Fibroblast of mammary gland (primary cell): ENCODE data around the gene PHF1.

Source experiments
- DNase-seq: peaks from one replicate; pipeline ENCODE4 v3.0.0-alpha.2; 2010; ENCODE audit warnings: low read depth
- H3K4me3 ChIP-seq: 2 replicates; pipeline ENCODE4 v1.5.1; 2011; ENCODE audit warnings: low read depth, mild to moderate bottlenecking, low read length, moderate library complexity; ENCODE audit not compliant: control insufficient read depth
- TF ChIP-seq, protein P1 (sequence below): conservative IDR thresholded peaks from 2 replicates; pipeline ENCODE4 v1.5.1; 2011; ENCODE audit warnings: low read depth, low read length, inconsistent platforms; ENCODE audit not compliant: control insufficient read depth, insufficient read depth

Gene PHF1

DNA sequence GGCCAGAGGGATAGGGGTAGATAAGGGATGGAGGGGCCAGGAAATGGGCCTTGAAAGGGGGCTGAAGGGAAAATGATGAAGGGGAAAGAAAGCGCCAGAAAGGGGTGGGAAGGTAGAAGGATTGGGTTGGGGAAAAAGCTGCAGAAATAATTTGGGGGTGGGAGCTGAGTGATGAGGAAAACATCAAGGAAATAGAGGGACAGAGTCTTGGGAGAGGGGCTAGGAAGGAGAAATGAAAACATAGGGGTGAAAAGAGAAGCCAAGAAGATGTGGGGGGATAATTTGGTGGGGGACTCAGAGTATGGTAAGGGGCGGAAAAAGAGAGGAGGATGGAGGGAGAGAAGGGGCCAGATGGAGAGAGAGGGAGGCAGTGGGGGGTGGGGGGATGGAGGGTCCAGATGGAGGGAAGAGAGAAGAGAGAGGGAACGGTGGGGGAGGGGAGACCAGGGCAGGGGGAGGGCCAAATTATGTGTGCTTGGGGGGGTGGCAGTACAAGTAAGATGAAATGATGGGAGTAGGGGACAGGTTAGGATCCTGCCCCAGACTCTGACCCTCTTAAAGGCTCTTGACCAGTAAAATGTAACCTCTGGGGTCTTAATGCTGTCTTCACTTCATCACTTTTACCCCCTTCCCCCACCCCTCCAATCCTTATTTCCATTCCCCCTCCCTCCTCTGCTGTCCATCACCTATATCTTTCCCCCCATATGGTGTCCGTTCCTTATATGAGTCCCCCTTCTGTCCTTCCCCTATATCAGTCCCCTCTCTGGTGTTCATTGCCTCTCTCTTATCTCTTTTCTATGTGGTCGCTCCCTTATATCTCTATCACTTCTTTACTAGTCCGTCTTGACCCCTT lies 9.9 kb downstream of the PHF1 start:
- TF ChIP-seq, protein P1, sequence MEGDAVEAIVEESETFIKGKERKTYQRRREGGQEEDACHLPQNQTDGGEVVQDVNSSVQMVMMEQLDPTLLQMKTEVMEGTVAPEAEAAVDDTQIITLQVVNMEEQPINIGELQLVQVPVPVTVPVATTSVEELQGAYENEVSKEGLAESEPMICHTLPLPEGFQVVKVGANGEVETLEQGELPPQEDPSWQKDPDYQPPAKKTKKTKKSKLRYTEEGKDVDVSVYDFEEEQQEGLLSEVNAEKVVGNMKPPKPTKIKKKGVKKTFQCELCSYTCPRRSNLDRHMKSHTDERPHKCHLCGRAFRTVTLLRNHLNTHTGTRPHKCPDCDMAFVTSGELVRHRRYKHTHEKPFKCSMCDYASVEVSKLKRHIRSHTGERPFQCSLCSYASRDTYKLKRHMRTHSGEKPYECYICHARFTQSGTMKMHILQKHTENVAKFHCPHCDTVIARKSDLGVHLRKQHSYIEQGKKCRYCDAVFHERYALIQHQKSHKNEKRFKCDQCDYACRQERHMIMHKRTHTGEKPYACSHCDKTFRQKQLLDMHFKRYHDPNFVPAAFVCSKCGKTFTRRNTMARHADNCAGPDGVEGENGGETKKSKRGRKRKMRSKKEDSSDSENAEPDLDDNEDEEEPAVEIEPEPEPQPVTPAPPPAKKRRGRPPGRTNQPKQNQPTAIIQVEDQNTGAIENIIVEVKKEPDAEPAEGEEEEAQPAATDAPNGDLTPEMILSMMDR: no peak
- DNase-seq: no peak
- peak overlapping the region; percentile 47 for H3K4me3 ChIP-seq

DNA sequence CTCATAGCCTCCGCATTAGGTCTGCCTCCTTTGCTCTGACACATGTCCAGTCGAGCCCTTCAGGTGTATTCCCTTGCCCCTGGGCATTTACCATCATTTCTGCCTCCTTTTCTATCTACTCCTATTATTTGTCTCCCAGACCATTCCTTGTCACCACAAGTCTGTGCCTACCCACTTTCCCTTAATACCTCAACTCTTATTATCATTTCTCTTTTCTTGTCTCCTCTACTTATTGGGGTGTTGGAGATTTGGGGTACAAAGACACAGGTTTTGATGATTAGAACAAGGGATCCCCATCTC lies 10.5 kb downstream of the PHF1 start:
- no peak for DNase-seq
- H3K4me3 ChIP-seq: no peak overlapping the region
- TF ChIP-seq, protein P1: no peak

DNA sequence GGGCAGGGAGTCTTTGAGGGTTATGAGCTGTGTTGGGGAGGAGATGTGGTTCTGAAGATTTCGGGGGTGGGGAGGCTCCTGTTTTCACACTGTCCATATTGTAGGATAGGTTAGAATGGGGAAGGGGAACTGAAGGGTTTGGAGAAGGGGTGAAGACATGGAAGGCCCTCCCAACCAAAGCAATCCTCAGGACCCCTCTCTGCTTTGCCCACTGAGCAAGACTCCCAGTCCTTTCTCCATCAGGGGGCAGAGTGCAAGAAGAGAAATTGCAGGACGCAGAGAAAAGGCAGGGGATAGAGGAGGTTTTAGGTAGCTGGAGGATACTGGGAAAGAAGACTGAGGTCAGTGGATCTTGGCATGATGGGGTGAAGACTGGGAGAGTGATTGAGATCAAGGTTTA lies 13.0 kb downstream of the PHF1 start:
- TF ChIP-seq, protein P1: no peak
- no peak overlapping the region for H3K4me3 ChIP-seq
- DNase-seq: no peak

DNA sequence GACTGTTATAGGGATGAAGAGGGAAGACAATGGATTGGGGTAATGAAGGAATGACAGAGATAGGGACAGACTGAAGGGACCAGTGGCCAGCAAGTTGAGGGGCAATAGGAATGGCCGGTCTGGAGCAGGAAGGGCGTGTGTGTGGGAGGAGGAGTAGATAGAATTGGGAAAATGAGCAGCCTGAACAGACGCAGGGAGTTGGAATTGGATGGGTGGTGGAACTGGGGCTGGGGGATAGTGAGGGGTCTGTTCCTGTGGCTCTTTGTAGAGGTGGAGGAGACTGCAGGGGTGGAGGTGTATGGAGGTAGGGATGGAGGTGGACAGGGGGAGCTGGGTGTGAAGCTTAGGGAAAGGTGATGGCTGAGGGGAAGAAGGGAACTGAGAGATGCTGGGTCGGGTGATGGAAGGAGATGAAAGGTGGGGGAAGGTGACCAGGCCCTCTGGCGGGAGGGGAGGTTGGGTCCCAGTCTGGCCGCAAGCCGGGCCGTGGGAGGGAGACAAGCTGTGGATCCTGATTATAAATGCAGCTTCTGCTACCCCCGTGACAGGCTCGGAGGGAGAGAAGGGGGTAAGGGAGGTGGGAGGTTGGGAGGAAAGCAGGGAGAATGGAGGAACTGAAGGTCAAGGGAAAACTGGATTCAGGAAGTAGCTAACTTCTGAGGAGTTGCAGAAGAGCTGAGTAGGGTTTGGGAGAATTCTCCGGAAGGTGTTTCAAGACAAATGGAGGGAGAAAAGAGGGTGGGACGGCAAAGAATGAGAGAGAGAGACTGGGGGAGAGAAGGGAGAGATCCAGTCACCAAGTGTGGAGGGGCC lies 14.2 kb downstream of the PHF1 start:
- TF ChIP-seq, protein P1: no peak
- DNase-seq: no peak
- peak overlapping the region; percentile 68 for H3K4me3 ChIP-seq

DNA sequence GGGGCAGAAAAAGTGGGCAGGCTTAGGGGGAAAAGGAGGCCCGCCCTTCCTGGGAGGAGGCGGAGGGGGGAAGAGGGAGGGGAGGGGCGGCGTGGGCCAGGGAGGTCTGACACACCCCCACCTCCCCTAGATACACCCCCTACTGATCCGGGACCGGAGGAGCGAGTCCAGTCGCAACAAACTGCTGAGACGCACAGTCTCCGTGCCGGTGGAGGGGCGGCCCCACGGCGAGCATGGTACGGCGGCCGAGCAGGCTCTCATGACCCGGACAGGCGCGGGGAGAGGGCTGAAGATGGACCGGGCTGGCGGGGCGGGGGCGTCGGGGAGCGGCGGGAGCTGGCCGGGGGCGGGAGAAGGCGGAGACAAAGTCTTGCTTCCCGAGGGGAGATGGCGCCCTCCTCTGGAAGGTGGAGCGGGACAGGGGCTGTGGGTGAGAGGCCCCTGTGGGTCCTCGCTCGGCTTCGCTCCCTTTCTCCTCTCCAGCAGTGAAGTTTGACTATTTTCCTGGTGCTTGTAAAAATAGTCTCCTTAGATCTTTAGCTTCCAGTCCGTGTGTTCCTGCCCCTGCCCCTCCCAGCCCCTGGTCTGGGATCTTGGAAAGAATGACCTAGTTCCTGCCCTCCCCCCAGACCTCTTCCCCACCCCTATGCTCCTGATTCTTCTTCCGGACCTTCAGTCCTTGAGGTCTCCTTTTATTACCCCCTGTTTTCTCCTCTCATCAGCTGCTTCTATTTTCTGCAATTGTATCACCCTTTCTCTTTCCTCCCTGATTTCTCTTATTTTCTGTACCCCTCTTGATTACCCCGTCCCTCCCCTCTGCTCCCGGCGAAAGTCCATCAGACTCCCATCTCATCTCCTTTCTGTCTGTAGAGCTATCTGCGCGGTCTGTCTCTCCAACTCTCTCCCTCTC lies 15.1 kb downstream of the PHF1 start:
- peak; percentile 85 for DNase-seq
- H3K4me3 ChIP-seq: peak overlapping the region; percentile 68
- TF ChIP-seq, protein P1: peak; percentile 63

DNA sequence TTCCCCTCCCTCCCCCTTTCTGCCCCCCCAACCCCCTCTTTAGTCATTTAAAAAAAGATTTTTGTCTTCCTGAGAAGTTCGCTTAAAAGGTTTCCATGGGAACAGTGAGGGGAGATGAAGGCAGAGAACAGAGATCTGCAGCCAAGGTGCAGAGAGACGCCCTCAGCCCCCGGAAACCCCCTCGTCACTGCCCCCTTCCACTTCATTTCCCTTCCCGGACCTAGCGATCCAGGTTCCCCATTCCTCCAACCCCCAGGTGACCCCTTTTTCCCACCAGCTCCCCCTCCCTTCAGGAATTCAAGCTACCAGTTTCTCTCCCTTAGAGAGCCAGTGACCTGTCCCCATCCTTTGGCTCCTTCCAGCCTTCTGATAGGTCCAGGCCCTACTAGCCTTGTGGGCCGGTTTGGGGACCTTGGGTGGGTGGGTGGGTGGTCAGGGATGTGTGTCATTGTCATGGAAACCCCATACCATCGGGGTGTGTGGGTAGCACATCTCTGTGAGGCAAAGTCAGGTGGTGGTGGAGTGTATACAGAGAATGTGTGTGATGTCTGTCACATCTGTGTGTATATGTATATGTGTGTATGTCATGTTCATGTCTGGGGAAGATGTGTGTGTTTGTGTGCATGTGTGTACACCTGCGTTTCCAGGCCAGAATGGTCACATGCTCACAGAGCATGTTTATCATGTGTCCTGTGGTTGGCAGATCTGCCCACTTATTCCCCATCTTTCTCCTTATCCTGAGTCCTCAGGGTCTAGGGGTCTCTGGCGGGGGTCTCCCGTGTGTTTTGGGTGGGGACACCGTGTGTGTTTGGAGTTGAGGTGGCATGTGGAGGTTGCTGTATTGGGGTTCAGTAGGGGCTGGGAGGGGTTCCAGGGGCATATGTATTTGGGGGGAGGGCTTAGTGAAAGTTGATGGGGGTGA lies 16.0 kb downstream of the PHF1 start:
- TF ChIP-seq, protein P1: no peak
- DNase-seq: no peak

More for the DNA sequence above, 16.0 kb downstream of the PHF1 start:
- H3K4me3 ChIP-seq: peak overlapping the region; percentile 68
